H1 (cell line): ENCODE measurements around the gene PNO1. TPM values are rescaled to one million over a fixed set of nuclear protein-coding genes. Genes with fewer than 3 reads are reported as not detected.

Experiments used
- CEBPB ChIP-seq: IDR thresholded peaks from 2 replicates; pipeline ENCODE4 v1.6.1; 2012; ENCODE audit warnings: low read depth, low read length
- CHD1 ChIP-seq: IDR thresholded peaks from 2 replicates; pipeline ENCODE4 v1.6.1; 2012; ENCODE audit warnings: low read depth, low read length, improper control_type of control experiment
- GABPA ChIP-seq: IDR thresholded peaks from 2 replicates; pipeline ENCODE4 v1.6.1; 2011; ENCODE audit warnings: mild to moderate bottlenecking, low read length, moderate library complexity, borderline replicate concordance; ENCODE audit not compliant: insufficient read depth
- HDAC2 ChIP-seq, 2 experiments: fragments of 300-600 bp in 1 of 2; sonication (generic) in 1 of 2; IDR thresholded peaks; 2 replicates each; pipeline ENCODE4 v1.6.1; 2011 to 2012; ENCODE audit warnings: low read depth in 2 of 2, low read length in 2 of 2, mild to moderate bottlenecking in 2 of 2, moderate library complexity in 2 of 2, borderline replicate concordance in 1 of 2, inconsistent platforms in 1 of 2
- PHF8 ChIP-seq: fragments of 200-600 bp; sonication (generic); conservative IDR thresholded peaks from 2 replicates; pipeline ENCODE4 v1.7.1; 2012; ENCODE audit warnings: low read depth, mild to moderate bottlenecking, inconsistent platforms, low read length, moderate library complexity
- POLR2A ChIP-seq, 2 experiments: IDR thresholded peaks; 1 replicate in 1 of 2; 2 replicates in 1 of 2; pipeline ENCODE4 v1.6.1; 2011; ENCODE audit warnings: low read depth in 2 of 2, low read length in 2 of 2, mild to moderate bottlenecking in 2 of 2; ENCODE audit errors: control extremely low read depth in 1 of 2
- RFX5 ChIP-seq: IDR thresholded peaks from 2 replicates; pipeline ENCODE4 v1.6.1; 2011; ENCODE audit warnings: low read depth, low read length, improper control_type of control experiment, borderline replicate concordance
- YY1 ChIP-seq: IDR thresholded peaks from 2 replicates; pipeline ENCODE4 v1.6.1; 2011; ENCODE audit warnings: low read depth, mild to moderate bottlenecking, low read length
- polyA plus RNA-seq, 7 experiments: library from polyadenylated mRNA; depleted of rRNA in 3 of 7; stranded (reverse) in 5 of 7; unstranded in 2 of 7; fragments of >200 nt in 5 of 7; fragments of 200-250 nt in 2 of 7; gene quantifications; 1 replicate in 5 of 7; 2 replicates in 1 of 7; 4 replicates in 1 of 7; pipeline versions ENCODE4 v1.2.1 to v1.2.3, GENCODE V29; 2011 to 2013; ENCODE audit warnings: missing spikeins in 2 of 7, mixed read lengths in 2 of 7
- total RNA-seq: library from RNA; stranded (reverse); fragmentation: NEBNext Ultra II Directional; extraction: Animal tissue kit (Norgen Biotek cat#: 25700); gene quantifications from 2 replicates; pipeline ENCODE4 v1.2.1, GENCODE V29; 2021
- TF ChIP-seq, protein P1 (sequence below): fragments of 300-600 bp; sonication (generic); IDR thresholded peaks from 2 replicates; pipeline ENCODE4 v1.7.1; 2012; ENCODE audit warnings: low read length, moderate library complexity, mild to moderate bottlenecking, inconsistent platforms; ENCODE audit not compliant: insufficient replicate concordance

PNO1 gene
- total and polyA plus RNA-seq, 2 of the 8 experiments (the other 6 are each of a cell fraction or from before 2014, with no cell fraction given) = 18.6 to 33.2 TPM

DNA sequence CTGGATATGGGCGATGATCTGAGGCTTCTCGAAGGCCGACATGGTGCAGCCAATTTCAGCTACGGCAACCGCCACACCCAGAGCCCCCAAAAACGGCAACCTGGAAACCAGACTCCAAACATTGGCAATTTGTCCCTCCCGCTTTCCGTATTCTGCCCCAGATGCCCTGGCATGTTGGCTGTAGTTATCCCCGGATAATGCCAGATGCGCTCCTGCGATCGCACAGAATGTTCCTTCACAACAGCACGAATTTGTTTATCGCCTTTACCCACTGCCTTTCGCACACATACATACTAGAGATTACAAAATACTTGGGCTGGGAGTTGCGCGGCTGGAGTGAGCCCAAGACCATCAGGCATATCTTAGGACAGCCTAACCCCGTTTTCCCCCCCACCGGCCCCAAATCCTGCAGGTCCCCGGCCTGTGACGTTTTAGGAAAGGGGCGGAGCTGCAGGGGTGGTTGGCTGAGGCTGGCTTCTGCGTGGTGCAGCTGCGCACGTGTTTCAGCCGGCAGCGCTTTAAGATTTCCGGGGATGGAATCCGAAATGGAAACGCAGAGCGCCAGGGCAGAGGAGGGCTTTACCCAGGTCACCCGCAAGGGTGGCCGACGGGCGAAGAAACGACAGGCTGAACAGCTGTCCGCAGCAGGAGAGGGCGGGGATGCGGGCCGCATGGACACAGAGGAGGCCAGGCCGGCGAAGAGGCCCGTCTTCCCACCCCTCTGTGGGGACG lies at the start of gene PNO1 (continued):
- TF ChIP-seq RFX5 (no peak), PHF8 (peak; percentile 86), CEBPB (no peak), YY1 (no peak), GABPA (no peak), HDAC2 (IDR thresholded peaks at IDR 0.05; ENCODE audit: borderline replicate concordance in 1 of 2, low read depth in 2 of 2, low read length in 2 of 2) (peak; percentile 63 to 92; a peak in 3 of 4 replicates), POLR2A (IDR thresholded peaks at IDR 0.05; ENCODE audit: control extremely low read depth in 1 of 2, low read depth in 2 of 2, low read length in 2 of 2) (peak; percentile 70 to 75), CHD1 (no peak)
- TF ChIP-seq, protein P1, sequence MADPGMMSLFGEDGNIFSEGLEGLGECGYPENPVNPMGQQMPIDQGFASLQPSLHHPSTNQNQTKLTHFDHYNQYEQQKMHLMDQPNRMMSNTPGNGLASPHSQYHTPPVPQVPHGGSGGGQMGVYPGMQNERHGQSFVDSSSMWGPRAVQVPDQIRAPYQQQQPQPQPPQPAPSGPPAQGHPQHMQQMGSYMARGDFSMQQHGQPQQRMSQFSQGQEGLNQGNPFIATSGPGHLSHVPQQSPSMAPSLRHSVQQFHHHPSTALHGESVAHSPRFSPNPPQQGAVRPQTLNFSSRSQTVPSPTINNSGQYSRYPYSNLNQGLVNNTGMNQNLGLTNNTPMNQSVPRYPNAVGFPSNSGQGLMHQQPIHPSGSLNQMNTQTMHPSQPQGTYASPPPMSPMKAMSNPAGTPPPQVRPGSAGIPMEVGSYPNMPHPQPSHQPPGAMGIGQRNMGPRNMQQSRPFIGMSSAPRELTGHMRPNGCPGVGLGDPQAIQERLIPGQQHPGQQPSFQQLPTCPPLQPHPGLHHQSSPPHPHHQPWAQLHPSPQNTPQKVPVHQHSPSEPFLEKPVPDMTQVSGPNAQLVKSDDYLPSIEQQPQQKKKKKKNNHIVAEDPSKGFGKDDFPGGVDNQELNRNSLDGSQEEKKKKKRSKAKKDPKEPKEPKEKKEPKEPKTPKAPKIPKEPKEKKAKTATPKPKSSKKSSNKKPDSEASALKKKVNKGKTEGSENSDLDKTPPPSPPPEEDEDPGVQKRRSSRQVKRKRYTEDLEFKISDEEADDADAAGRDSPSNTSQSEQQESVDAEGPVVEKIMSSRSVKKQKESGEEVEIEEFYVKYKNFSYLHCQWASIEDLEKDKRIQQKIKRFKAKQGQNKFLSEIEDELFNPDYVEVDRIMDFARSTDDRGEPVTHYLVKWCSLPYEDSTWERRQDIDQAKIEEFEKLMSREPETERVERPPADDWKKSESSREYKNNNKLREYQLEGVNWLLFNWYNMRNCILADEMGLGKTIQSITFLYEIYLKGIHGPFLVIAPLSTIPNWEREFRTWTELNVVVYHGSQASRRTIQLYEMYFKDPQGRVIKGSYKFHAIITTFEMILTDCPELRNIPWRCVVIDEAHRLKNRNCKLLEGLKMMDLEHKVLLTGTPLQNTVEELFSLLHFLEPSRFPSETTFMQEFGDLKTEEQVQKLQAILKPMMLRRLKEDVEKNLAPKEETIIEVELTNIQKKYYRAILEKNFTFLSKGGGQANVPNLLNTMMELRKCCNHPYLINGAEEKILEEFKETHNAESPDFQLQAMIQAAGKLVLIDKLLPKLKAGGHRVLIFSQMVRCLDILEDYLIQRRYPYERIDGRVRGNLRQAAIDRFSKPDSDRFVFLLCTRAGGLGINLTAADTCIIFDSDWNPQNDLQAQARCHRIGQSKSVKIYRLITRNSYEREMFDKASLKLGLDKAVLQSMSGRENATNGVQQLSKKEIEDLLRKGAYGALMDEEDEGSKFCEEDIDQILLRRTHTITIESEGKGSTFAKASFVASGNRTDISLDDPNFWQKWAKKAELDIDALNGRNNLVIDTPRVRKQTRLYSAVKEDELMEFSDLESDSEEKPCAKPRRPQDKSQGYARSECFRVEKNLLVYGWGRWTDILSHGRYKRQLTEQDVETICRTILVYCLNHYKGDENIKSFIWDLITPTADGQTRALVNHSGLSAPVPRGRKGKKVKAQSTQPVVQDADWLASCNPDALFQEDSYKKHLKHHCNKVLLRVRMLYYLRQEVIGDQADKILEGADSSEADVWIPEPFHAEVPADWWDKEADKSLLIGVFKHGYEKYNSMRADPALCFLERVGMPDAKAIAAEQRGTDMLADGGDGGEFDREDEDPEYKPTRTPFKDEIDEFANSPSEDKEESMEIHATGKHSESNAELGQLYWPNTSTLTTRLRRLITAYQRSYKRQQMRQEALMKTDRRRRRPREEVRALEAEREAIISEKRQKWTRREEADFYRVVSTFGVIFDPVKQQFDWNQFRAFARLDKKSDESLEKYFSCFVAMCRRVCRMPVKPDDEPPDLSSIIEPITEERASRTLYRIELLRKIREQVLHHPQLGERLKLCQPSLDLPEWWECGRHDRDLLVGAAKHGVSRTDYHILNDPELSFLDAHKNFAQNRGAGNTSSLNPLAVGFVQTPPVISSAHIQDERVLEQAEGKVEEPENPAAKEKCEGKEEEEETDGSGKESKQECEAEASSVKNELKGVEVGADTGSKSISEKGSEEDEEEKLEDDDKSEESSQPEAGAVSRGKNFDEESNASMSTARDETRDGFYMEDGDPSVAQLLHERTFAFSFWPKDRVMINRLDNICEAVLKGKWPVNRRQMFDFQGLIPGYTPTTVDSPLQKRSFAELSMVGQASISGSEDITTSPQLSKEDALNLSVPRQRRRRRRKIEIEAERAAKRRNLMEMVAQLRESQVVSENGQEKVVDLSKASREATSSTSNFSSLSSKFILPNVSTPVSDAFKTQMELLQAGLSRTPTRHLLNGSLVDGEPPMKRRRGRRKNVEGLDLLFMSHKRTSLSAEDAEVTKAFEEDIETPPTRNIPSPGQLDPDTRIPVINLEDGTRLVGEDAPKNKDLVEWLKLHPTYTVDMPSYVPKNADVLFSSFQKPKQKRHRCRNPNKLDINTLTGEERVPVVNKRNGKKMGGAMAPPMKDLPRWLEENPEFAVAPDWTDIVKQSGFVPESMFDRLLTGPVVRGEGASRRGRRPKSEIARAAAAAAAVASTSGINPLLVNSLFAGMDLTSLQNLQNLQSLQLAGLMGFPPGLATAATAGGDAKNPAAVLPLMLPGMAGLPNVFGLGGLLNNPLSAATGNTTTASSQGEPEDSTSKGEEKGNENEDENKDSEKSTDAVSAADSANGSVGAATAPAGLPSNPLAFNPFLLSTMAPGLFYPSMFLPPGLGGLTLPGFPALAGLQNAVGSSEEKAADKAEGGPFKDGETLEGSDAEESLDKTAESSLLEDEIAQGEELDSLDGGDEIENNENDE = no peak
